ENCODE data around the gene SERP2. TPM values are rescaled to one million over a fixed set of nuclear protein-coding genes. Genes with fewer than 3 reads are reported as not detected.

Gene SERP2
- total and polyA plus RNA-seq, 9 of the 15 experiments (the other 6 are each of a cell fraction or from before 2014, with no cell fraction given) = 0.13 TPM; not detected in 8

DNA sequence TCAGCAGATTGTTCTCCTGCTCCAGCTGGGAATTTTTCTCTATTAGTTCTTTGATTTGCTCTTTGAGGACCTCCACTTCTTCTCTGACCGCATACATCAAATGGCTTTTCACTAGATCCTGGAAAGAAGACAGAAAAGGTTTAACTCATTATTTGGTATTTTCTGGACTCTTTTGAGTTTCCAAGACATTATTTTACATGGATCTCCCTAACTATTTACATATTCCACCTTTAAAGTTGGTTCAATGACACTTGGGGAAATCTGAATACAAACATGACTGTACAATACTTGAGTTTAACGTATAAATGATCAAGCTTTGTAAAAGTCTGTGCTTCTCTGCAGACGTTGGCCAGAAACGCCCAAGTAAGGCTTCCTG is 61.1 kb downstream of the SERP2 start:
- Histone ChIP-seq H3K9me3 (replicated peaks; ENCODE audit: control insufficient read depth, insufficient read depth, low read depth, low read length) (no peaks in the 10 kb centered on the region), H3K4me2 (ENCODE audit: insufficient read depth, low read length) (peak overlapping the region; percentile 59), H3K9ac (ENCODE audit: insufficient read depth in 1 of 2, low read depth in 2 of 2, low read length in 2 of 2) (peak overlapping the region; percentile 66 to 84), H3K4me3 (peak overlapping the region; percentile 55), H3K27ac (ENCODE audit: extremely low read depth, low read depth, low read length) (peak overlapping the region; percentile 73; the same call in 2 of the 3 replicates), H3K27me3 (ENCODE audit: control insufficient read depth in 2 of 2, insufficient read depth in 2 of 2, low read length in 2 of 2) (no peaks in the 10 kb centered on the region), H3K4me1 (replicated peaks in 1 of 2; ENCODE audit: control insufficient read depth in 2 of 2, insufficient read depth in 2 of 2, low read length in 2 of 2) (peaks cover 8 to 9% of the 10 kb centered on the region in 2 experiments; a peak in 3 of 5 replicates), H3K36me3 (ENCODE audit: control insufficient read depth, insufficient read depth, low read length) (peaks cover 15% of the 10 kb centered on the region; the same call in 2 of the 3 replicates), H3K9me1 (ENCODE audit: control insufficient read depth, insufficient read depth, low read length) (no peaks in the 10 kb centered on the region), H4K20me1 (replicated peaks; ENCODE audit: control insufficient read depth, insufficient read depth, low read length) (no peaks in the 10 kb centered on the region), H3K79me2 (ENCODE audit: control insufficient read depth, insufficient read depth, low read length) (peaks cover 19% of the 10 kb centered on the region), H2AFZ (ENCODE audit: low read depth, low read length) (peak overlapping the region; percentile 82)
- WGBS (ENCODE audit: insufficient coverage, low coverage, missing lambda C conversion rate) = 22% methylated on average over 4 of the region's 4 CpGs
- POLR2A ChIA-PET = interaction anchor here (0.5 to 1.1 kb wide), 9 partner anchors 9 to 499 kb away, joined by 3 to 6 read pairs (median 3); no protein-coding TSS in a partner anchor
- in situ Hi-C loops (cut with MboI) = loop anchor here (5.0 kb wide), 1 partner anchor 197 kb away; no protein-coding TSS in a partner anchor
- no peak for FAIRE-seq
- DNase-seq (ENCODE audit: extremely low read depth in 1 of 4, low spot score in 3 of 4) = no peak
- no peak for TF ChIP-seq ZNF274 (IDR thresholded peaks at IDR 0.05; ENCODE audit: borderline replicate concordance, low read depth, low read length)
- TF ChIP-seq, protein P1, sequence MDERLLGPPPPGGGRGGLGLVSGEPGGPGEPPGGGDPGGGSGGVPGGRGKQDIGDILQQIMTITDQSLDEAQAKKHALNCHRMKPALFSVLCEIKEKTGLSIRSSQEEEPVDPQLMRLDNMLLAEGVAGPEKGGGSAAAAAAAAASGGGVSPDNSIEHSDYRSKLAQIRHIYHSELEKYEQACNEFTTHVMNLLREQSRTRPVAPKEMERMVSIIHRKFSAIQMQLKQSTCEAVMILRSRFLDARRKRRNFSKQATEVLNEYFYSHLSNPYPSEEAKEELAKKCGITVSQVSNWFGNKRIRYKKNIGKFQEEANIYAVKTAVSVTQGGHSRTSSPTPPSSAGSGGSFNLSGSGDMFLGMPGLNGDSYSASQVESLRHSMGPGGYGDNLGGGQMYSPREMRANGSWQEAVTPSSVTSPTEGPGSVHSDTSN (CRISPR knock-in tag; IDR thresholded peaks at IDR 0.05; ENCODE audit: low read depth) = no peak
- TF ChIP-seq, protein P1 (tag; conservative IDR thresholded peaks at IDR 0.05; ENCODE audit: low read depth) = no peak
- intact Hi-C loops (cut with micrococcal nuclease) = loop anchor here (5.0 to 10.0 kb wide), 2 partner anchors 100 to 177 kb away; no protein-coding TSS in a partner anchor
- no TSS peak for BruUV-seq (replicated peaks)
- no peak for ATAC-seq
- CTCF ChIA-PET (ENCODE audit: low intra/inter-chr PET ratio) = no interaction called here

All from K562 (cell line).